Dermis microvascular lymphatic vessel endothelial cell (primary cell): ENCODE measurements around the gene TYW1. TPM values are rescaled to one million over a fixed set of nuclear protein-coding genes. Genes with fewer than 3 reads are reported as not detected.
"Not testable (repeated sequence)": the region's sequence is repeated elsewhere in the genome, so short reads cannot be mapped to it uniquely, and the experiment has no call there.

Source experiments
- DNase-seq, 2 donors: peaks; one replicate each; pipeline versions ENCODE4 v3.0.0 to v3.0.0-alpha.2; 2010; ENCODE audit warnings: low read depth in 2 of 2
- total RNA-seq: library from RNA; depleted of rRNA; stranded (reverse); fragments of >200 nt; gene quantifications from 2 replicates; pipeline ENCODE4 v1.2.1, GENCODE V29; 2014

The TYW1 gene, protein sequence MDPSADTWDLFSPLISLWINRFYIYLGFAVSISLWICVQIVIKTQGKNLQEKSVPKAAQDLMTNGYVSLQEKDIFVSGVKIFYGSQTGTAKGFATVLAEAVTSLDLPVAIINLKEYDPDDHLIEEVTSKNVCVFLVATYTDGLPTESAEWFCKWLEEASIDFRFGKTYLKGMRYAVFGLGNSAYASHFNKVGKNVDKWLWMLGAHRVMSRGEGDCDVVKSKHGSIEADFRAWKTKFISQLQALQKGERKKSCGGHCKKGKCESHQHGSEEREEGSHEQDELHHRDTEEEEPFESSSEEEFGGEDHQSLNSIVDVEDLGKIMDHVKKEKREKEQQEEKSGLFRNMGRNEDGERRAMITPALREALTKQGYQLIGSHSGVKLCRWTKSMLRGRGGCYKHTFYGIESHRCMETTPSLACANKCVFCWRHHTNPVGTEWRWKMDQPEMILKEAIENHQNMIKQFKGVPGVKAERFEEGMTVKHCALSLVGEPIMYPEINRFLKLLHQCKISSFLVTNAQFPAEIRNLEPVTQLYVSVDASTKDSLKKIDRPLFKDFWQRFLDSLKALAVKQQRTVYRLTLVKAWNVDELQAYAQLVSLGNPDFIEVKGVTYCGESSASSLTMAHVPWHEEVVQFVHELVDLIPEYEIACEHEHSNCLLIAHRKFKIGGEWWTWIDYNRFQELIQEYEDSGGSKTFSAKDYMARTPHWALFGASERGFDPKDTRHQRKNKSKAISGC
- total RNA-seq: 12.5 and 12.6 TPM in 2 replicates

DNA sequence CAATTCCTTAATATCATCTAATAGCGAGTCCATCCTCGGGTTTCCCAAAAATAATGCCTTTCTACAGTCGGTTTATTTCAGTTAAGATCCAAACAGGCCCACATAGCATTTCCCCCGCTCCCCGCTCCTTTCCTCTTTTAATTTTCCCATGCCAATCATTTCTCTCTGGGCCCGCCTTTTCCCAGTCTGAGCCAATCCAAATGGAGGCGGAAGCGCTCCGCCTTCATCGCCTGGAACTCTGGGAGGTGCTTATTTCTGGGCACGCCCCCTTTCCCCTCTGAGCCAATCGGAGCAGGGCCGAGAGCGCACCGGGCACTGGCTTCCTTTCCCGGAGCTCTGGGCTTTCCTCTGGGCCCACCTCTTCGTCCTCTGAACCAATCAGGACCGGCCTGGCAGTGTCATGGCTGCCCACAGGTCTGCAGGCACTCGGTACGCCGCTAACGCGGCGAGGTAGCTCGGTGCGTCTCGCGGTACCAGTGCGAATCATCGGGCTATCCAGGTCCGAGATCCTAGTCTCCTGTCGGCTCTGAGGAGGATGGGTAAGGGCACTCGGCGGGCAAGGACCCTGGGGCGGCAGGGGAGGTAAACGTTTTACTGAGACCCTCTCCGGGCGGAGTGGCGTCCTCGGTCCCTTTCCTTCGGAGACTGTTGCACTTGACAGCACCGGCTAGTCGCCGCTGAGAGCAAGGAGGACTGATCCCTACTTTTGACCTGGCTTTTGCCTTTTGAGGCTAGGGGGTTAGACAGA is at the start of gene TYW1:
TYW1 (plus strand) TSS at position 390 of the 748 bp plus-strand sequence; CDS start at position 536, 146 bp downstream.
- peak; percentile 94 to 98 for DNase-seq

DNA sequence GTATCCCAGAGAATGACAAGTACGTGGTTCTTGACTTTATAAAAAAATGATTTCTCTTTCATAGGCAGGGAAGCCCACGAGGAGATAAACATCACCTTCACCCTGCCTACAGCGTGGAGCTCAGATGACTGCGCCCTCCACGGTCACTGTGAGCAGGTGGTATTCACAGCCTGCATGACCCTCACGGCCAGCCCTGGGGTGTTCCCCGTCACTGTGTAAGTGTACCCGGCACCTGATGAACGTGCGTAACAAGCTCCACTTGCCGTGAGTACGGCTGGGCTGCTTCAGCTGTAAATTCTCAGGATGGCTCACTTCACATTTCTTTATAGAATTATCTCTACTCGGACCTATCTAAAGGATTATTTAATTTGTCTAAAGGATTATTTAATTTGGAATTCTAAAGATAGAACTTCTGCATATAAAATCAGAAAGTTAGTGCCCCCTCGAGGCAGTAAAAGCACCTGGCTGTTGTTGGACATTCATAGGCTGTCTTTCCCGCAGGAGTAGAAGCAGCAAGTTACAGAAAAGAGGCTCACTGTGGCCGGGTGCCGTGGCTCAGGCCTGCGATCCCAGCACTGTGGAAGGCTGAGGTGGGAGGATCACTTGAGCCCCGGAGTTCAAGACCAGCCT is 48.0 kb upstream of the TYW1 start:
- no peak for DNase-seq

DNA sequence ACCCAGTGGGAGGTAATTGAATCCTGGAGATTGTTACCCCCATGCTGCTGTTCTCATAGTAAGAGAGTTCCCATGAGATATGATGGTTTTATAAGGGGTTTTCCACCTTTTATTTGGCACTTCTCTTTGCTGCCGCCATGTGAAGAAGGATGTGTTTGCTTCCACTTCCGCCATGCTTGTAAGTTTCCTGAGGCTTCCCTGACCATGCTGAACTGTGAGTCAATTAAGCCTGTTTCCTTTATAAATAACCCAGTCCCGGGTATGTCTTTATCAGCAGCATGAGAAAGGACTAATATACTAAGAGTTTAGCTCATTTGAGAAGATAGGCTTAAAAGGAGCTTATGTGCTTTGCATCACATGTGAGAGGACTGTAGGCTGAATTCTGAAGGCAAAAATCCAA is 46.3 kb upstream of the TYW1 start:
- peak; percentile 23 to 89 for DNase-seq

DNA sequence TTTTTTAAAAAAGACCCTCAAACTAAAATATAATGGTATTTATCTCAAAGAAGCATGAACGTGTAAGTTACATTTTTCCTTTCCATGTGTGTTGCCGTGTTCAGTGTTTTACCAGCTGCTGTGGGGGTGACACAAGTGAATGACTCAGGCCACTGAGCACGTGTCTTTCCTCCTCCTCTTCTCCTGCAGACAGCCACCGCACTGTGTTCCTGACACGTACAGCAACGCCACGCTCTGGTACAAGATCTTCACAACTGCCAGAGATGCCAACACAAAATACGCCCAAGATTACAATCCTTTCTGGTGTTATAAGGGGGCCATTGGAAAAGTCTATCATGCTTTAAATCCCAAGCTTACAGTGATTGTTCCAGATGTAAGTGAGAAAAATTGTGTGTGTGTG is 45.9 kb upstream of the TYW1 start:
- peak in 1 of 2 donors; percentile 91 for DNase-seq

DNA sequence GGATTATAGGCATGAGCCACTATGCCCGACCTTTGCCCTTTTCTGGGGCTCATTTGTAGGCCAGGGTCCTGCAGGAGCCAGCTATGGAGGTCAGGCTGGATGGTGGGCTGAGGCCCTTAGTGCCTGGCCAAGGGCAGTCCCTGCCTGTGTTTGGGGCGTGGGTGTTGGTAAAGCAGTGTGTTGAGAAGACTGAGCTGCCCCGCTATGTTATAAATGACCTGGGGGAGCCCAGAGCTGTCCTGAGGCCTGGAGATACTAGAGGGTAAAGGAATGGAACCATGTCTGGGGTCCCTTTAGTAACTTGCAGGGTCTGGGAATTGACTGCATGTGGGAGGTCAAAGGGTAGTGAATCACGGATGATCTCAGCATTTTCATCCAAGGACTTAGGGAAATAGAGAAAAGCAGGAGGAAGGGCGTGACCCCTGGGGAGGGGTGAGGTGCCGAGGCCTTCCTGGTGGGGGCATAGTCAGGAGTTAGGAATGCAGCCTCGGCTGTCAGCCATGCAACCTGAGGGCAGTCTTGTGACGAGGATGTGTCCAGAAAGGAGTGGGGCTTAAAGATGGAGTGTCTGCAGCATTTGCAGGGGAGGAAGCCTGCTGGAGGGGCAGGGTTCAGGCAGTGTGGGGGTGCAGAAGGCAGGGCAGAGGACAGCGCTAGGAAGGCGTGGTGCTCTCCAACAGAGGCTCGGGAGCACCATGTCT is 44.1 kb upstream of the TYW1 start:
- peak in 1 of 2 donors; percentile 72 for DNase-seq

DNA sequence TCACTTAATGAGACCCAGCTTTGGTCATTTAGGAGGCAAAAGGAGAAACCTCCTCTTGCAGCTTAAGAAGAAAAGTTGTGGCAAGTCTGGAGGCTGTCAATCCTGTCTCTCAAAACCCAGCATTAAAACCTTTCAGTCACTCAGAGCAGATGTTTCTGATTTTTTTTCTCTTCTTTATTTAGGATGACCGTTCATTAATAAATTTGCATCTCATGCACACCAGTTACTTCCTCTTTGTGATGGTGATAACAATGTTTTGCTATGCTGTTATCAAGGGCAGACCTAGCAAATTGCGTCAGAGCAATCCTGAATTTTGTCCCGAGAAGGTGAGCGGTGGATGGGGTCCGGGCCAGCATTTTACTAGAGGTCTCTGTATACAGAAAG is 43.6 kb upstream of the TYW1 start:
- no peak for DNase-seq

DNA sequence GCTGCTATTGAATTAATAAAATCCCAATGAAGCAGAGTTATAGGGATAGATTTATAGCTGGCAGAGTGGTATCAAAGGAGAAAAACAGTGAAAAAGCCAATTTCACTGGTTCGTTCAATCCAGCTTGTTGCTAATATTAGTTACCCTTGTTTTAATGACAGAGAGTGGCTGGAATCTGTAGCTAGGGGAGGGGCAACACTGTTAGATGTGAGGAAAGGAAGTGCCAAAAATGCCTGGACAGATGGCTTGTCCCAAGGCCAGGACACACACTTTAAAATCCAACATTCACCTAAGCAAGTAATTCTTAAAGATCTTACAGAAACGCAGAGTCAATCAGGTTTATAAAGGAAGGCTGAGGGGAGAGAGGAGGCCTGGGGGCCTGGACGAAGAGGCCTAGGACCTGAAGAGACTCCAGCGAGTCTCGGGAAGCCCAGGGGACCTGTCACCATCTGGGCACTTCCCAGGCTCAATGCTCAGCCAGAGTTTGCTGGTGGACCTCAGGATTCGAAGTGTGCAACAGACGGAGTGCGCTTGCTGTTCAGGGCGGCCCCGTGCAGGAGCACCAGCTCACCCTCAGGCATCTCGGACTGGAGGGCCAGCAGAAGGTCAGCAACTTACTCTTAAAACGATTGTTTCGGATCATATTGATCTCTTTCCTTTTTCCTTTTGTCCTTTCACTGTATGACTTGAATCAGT is 38.9 kb upstream of the TYW1 start:
- peak in 1 of 2 donors; percentile 20 for DNase-seq

DNA sequence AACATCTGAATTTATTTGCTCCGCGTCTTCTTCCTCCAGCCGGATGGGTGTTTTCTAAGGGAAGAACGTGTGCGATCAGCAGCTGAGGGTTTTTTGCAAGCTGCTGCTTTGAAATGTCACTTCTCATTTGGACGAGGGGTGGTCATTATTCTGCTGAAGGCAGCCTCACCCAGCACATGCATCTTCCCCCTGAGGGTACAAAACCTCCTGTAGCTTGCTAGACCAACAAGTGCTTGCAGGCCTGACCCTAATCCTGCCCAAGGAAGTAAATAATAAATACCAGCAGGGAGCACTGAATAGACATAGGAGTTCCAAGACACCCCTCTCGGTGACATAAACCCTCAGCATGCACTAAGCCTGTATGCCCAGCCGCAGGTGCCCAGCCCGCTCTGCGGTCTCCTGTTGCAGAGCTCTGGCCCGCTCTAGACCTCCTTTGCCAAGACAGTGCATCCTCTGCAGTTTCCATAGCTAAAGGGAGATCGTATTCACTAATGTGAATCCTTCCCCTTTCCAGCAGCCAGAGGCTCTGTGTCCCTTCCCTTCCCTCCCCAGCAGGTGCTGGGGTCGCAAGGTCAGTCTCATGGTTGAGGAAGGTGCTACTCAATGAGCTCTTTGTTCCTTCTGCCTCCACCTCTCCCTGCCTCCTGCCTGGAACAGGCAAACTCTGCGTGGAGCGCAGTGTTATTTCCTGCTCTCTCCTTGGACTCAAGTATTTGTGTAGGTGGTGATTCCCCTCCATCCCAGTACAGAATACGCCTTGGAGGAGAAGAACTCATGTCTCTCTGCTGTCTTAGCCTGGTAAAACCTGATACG is 37.9 kb upstream of the TYW1 start:
- no peak for DNase-seq

DNA sequence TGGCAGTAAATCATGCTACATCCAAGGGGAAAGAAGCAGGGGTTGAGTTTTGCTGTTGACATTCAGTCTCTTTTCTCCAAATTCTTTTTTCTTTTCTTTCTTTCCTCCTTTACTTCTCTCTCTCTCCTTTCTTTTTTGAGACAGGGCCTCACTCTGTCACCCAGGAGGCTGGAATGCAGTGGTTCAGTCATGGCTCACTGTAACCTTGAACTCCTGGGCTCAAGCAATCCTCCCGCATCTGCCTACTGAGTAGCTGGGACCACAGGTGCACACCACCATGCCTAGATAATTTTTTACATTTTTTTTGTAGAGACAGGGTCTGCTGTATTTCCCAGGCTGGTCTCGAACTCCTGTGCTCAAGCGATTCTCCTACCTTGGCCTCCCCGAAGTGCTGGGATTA is 36.4 kb upstream of the TYW1 start:
- DNase-seq: no peak

DNA sequence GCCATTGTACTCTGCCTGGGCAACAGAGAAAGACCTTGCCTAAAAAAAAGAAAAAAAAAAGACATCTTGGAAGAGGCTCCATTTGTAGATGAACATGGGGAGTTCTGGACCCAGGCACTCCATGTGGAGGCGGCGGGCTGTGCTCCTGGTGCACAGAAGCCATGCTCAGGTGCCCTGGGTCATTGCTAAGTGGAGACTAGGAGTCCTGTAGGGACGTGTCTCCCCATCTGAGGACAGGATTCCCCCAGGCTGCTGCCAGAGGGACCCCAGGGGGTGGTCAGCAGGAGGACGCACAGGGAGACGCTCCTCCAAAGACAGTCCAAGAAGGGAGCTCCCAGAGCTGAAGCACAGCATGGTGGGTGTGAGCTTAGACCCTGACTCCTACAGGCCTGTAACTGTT is 35.5 kb upstream of the TYW1 start:
- DNase-seq: no peak

DNA sequence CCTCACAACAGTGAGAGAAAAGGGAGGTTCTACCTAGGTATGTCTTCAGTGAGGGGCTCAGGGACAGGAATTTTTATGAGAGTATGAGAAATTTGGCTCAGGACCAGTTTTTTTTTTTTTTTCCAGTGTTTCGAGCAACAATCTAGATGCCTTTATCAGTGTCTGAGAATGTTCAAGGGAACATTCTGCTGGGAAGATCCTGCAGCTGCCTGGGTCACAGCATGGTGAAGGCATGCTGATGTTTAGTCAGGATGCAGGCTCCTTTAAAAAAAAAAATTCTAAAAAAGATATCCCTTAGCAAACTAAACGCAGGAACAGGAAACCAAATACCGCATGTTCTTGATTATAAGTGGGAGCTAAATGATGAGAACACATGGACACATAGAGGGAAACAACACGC is 32.2 kb upstream of the TYW1 start:
- DNase-seq: no peak

DNA sequence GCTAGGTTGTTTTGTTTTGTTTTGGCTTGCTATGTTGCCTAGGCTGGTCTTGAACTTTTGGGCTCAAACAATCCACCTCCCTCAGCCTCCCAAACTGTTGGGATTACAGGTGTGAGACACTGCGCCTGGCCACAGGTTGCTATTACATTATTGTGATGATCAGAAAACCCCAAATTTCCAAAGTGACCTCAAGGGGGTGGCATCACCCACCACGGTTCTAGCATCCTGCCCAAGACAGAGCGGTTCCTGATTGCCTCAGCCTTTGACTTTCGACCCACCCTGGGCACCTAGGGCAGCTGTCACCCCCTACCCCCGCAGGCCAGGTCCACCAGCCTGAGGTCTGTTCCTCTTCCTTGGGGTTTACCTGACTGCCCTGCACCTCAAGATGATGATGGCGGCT is 29.6 kb upstream of the TYW1 start:
- DNase-seq: no peak

DNA sequence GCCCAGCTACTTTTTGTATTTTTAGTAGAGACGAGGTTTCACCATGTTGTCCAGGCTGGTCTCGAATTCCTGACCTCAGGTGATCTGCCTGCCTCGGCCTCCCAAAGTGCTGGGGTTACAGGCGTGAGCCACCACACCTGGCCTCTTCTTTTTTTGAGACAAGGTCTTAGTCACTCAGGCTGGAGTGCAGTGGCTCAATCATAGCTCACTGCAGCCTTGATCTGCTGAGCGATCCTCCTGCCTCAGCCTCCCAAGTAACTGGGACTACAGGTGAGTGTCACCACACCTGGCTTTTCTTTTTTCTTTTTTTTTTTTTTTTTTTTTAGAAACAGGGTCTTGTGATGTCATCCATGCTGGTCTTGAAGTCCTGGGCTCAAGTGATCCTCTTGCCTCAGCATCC is 27.6 kb upstream of the TYW1 start:
- not testable (repeated sequence) for DNase-seq

DNA sequence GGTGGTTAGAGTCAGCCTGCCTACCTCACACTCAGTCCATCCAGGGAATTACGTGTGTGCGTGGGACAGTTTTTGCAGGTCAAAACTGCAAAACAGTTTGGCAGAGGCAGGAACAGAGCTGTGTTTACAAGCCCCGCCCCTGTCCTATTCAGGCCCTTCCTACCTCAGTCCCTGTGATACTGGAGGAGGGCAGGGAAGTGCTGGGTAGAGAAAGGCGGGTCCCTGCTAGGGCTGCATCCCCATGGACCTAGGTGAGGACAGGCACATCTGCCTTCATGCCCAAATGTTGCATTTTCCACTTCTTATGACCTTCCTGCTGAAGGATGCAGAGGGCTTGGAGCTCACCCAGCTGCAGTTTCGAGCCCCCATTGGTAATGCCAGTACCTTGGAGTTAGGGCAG is 26.3 kb upstream of the TYW1 start:
- no peak for DNase-seq

DNA sequence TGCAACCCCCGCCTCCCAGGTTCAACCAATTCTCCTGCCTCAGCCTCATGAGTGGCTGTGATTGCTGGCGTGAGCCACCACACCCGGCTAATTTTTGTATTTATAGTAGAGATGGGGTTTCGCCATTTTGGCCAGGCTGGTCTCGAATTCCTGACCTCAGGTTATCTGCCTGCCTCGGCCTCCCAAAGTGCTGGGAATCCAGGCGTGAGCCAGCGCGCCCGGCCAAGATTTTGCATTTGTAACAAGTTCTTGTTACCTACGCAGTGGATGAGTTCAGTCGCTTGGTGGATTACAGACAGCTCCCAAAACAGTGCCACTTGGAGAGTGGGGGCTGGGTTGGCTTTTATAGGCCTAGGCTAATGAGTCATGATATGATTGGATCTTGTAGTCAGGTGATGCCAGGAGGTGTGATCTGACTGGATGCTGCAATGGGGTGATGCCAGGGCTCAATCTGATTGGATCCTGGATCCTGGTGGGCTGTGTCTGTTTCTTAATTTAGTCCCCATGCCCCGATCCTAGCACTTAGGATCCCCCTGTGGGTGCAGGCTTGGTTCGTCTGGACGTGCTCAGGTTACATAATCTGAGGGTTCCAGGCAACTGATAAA is 21.5 kb upstream of the TYW1 start:
- no peak for DNase-seq

DNA sequence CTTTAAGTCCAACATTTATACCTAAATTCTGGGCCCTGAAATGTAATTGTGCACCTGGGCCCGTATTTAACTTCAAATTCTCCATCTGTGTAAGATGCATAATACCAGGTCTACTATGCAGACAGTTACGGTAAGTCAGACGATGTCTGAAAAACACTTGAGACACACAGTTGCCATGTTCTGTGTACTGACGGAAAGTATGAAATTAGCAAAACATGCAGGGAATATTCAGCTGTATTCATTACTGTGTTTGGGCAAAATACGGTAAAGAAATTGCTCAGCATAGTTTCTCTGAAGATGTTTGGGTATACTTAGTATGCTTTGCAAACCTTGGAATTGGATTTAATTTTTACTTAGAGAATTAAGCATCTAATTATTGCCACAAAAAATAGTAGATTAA is 18.3 kb upstream of the TYW1 start:
- DNase-seq: not testable (repeated sequence)

DNA sequence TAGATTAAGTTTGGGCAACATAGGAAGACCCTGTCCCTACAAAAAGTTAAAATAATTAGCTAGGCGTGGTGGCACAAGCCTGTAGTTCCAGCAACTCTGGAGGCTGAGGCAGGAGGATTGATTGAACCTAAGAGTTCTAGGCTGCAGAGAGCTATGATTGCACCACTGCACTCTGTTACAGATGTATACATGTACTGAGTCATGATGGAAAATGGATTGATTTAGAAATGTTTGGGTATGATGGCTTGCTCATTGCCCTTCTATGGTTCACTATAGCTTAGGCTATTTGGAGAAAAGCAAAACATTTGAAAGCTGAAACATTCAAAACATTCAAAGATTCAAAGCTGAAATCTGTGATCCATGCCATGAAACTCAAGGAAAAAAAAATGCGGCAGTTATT is 17.6 kb upstream of the TYW1 start:
- not testable (repeated sequence) for DNase-seq

DNA sequence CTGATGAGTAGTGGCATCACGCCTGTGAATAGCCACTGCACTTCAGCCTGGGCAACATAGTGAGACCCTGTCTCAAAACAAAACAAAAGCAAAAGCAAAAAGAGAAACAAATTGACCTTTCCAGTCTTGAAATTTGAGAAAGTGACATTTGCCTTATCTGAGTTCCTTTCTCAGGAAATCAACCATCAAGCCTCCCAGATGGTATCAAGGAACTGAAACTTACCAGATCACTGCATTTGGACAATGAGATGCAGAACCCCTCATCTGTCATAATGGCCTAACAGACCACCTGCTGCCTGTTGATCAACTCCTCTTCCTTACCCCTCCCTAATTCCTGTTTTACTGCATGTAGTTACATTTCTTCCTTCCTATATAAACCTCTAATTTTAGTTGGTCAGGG is 16.3 kb upstream of the TYW1 start:
- DNase-seq: not testable (repeated sequence)

DNA sequence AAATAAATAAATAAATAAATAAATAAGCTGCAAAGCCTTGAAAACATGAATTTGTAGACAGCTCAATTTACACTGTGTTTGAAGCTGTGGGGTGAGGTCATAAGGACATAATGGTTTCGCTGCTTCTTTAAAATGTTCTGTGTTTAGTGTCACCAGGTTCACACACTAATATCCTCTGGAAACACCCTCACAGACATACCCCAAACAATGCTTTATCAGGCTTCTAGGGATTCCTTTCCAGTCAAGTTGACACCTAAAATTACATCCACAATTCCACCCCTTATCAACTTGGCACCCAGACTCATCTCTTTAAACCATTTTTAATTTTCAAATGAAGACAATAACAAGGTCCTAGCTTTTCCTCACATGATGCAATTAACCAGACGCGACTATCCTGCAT is 7.1 kb upstream of the TYW1 start:
- not testable (repeated sequence) for DNase-seq
